IPS-NIHi7 (cell line): ENCODE data around the gene PWP2.
"Not testable (repeated sequence)": the region's sequence is repeated elsewhere in the genome, so short reads cannot be mapped to it uniquely, and the experiment has no call there.

Source experiments
- DNase-seq: peaks from one replicate; pipeline ENCODE4 v3.0.0; 2012; ENCODE audit warnings: mixed read lengths; ENCODE audit errors: extremely low spot score

The PWP2 gene

GRCh38 chr21:44163167-44163653 is 56.0 kb downstream of the PWP2 start:
- not testable (repeated sequence) for DNase-seq

GRCh38 chr21:44165933-44166332 is 58.7 kb downstream of the PWP2 start:
- DNase-seq = not testable (repeated sequence)

- DNase-seq = not testable (repeated sequence)
These were observed 60.3 kb downstream of the PWP2 start for GRCh38 chr21:44167527-44167926.

GRCh38 chr21:44170326-44170725 is 63.1 kb downstream of the PWP2 start:
- not testable (repeated sequence) for DNase-seq

- DNase-seq = not testable (repeated sequence)
These were observed 63.7 kb downstream of the PWP2 start for GRCh38 chr21:44170863-44171262.

GRCh38 chr21:44171962-44172572 is 64.9 kb downstream of the PWP2 start:
- DNase-seq = not testable (repeated sequence)

GRCh38 chr21:44172741-44173140 is 65.5 kb downstream of the PWP2 start:
- DNase-seq = not testable (repeated sequence)

GRCh38 chr21:44175189-44175588 is 68.0 kb downstream of the PWP2 start:
- not testable (repeated sequence) for DNase-seq

- DNase-seq = not testable (repeated sequence)
These were observed 68.9 kb downstream of the PWP2 start for GRCh38 chr21:44176127-44176526.
